Mucosa of descending colon (tissue), 3 donors: ENCODE data around the gene MAP1LC3B2. TPM values are rescaled to one million over a fixed set of nuclear protein-coding genes. Genes with fewer than 3 reads are reported as not detected.

Experiments used
- ATAC-seq: fragments of 200-7000 bp; cut with Tn5 transposase; one replicate; pipeline ENCODE4 v1.9.1; 2020; ENCODE audit warnings: mild to moderate bottlenecking, moderate library complexity
- DNase-seq, 3 donors: peaks; one replicate each; pipeline ENCODE4 v3.0.0-alpha.2; 2020
- H3K36me3 ChIP-seq: fragments of 200-600 bp; one replicate; pipeline ENCODE4 v1.8.0; 2021; ENCODE audit warnings: low read depth, mild to moderate bottlenecking
- H3K4me1 ChIP-seq: fragments of 200-600 bp; one replicate; pipeline ENCODE4 v1.8.0; 2021; ENCODE audit warnings: low read depth, mild to moderate bottlenecking
- H3K4me3 ChIP-seq: fragments of 200-600 bp; one replicate; pipeline ENCODE4 v1.8.0; 2021; ENCODE audit warnings: mild to moderate bottlenecking
- H3K9me3 ChIP-seq: fragments of 200-600 bp; one replicate; pipeline ENCODE4 v1.8.0; 2021; ENCODE audit warnings: mild to moderate bottlenecking
- CTCF ChIP-seq: fragments of 200-600 bp; IDR thresholded peaks from one replicate; pipeline ENCODE4 v1.8.0; 2022; ENCODE audit warnings: antibody characterized with exemption, mild to moderate bottlenecking
- intact Hi-C, 2 donors: fragments of 100-400 bp; cut with DNase I in 1 of 2; cut with micrococcal nuclease in 1 of 2; formaldehyde crosslinking; loops; one replicate each; pipeline versions ENCODE4 v1.11.0 to v1.11.1; 2022; cut with DNase I, micrococcal nuclease
- total RNA-seq, 3 donors: library from RNA; stranded (reverse); fragmentation: NEBNext Ultra II Directional in 2 of 3; extraction: Animal tissue kit (Norgen Biotek cat#: 25700) in 2 of 3; gene quantifications; one replicate each; pipeline versions ENCODE4 v1.2.1 to v1.2.4, GENCODE V29; 2021 to 2023
- donor health status: DM: no; HTN: no; CAD: no; lungs with moderate emphysema.
- donor health status: DM: no; HTN: no; CAD: no.
- donor health status: DM: no; HTN: yes; CAD: no.

The MAP1LC3B2 gene
- total RNA-seq, 3 donors from 2014 or later = 1.6 to 2.0 (median 1.7) TPM

- H3K9me3 ChIP-seq = no peaks in the 10 kb centered on the region
- no peaks in the 10 kb centered on the region for H3K36me3 ChIP-seq
- H3K4me3 ChIP-seq = no peak overlapping the region
- ATAC-seq (no peak), DNase-seq (no peak)
- H3K4me1 ChIP-seq = no peaks in the 10 kb centered on the region
- no peak for TF ChIP-seq CTCF
- intact Hi-C loops = no loop called here
Observed at GRCh38 chr12:116520225-116520760, 38.9 kb upstream of the MAP1LC3B2 start.

GRCh38 chr12:116520801-116521471 is 38.2 kb upstream of the MAP1LC3B2 start:
- peak; percentile 28 for ATAC-seq

GRCh38 chr12:116524311-116524710 is 34.9 kb upstream of the MAP1LC3B2 start:
- H3K36me3 ChIP-seq = no peaks in the 10 kb centered on the region
- intact Hi-C loops = no loop called here
- DNase-seq (no peak), ATAC-seq (no peak)
- no peak for TF ChIP-seq CTCF
- H3K4me3 ChIP-seq = no peak overlapping the region
- H3K9me3 ChIP-seq = no peaks in the 10 kb centered on the region
- no peaks in the 10 kb centered on the region for H3K4me1 ChIP-seq

More at GRCh38 chr12:116520801-116521471, 38.2 kb upstream of the MAP1LC3B2 start:
- H3K4me1 ChIP-seq = no peaks in the 10 kb centered on the region
- H3K36me3 ChIP-seq = no peaks in the 10 kb centered on the region
- intact Hi-C loops = no loop called here
- DNase-seq = no peak
- no peaks in the 10 kb centered on the region for H3K9me3 ChIP-seq
- H3K4me3 ChIP-seq = no peak overlapping the region
- no peak for TF ChIP-seq CTCF

DNA sequence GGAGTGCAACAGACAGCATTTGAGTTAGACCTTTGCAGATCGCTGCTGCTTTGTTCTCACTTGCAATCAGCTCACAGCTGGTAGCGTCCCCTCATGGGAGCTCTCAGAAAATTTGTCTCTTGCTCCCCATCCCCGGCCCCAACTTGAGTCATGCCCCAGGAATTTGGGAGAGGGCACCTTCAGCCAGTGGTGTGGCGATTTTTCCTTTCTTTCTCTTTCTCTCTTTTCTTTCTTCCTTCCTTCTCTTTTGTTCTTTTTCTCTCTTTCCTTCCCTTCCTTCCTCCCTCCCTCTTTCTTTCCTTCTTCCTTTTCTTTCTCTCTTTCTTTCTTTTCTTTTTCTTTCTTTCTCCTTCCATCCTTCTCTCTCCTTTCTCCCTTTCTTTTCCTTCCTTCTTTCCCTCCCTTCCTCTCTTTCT is 34.2 kb upstream of the MAP1LC3B2 start:
- no peak for DNase-seq
- ATAC-seq = no peak
- H3K4me3 ChIP-seq = no peak overlapping the region
- no peaks in the 10 kb centered on the region for H3K36me3 ChIP-seq
- no peaks in the 10 kb centered on the region for H3K9me3 ChIP-seq
- intact Hi-C loops = no loop called here
- no peaks in the 10 kb centered on the region for H3K4me1 ChIP-seq
- no peak for TF ChIP-seq CTCF

GRCh38 chr12:116525418-116526001 is 33.7 kb upstream of the MAP1LC3B2 start:
- intact Hi-C loops = no loop called here
- Histone ChIP-seq H3K4me1 (no peaks in the 10 kb centered on the region), H3K36me3 (no peaks in the 10 kb centered on the region), H3K4me3 (no peak overlapping the region), H3K9me3 (no peaks in the 10 kb centered on the region)
- peak; percentile 76 for ATAC-seq
- DNase-seq = peak in 2 of 3 donors; percentile 31 to 41
- no peak for TF ChIP-seq CTCF
